ENCODE measurements around the gene SECISBP2L. TPM values are rescaled to one million over a fixed set of nuclear protein-coding genes. Genes with fewer than 3 reads are reported as not detected.
A peak's percentile ranks its signal among the peaks of the same experiment; 100 is the strongest.

The SECISBP2L gene
- total RNA-seq, 2 experiments from 2014 or later: 35.7 to 36.9 TPM

DNA sequence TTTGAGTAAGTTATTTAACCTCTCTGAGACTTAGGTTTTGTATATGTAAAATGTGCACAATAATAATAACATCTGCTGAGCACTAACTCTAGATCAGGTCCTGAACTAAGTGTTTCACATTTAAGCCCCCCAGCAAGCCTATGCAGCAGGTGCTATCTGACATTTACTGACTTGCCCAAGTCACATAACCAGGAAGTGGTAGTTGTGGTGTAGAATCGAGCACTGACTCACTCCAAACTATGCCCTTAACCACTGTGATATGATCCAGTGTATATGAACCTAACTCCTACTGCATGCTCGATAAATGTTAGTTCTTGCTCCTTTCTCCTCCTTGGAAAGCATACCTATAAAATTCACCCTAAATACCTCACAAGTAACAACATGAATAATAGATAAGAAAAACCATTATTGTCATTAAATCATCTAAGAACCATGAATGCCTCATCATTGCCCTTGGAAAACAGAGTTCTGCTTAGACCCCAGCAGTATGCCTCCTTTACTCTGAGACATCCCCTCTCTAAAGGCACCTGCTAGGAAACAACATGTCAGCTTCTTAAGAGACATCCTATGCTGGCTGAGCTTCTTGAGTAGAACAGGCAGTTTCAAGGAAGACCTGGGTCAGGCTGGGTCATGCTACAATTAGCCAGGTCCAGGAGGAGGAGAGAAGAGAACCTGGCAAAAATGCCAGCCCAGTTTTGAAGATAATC is 79.5 kb downstream of the SECISBP2L start:
- ChIA-PET POLR2A (interaction anchor here (1.0 to 6.8 kb wide), 6 partner anchors 9 to 203 kb away, joined by 3 to 55 read pairs (median 5); partner anchors contain the start of genes COPS2, EID1 and GALK2), CTCF (interaction anchor here (1.0 to 6.4 kb wide), 7 partner anchors 9 to 160 kb away, joined by 3 to 113 read pairs (median 6); no protein-coding TSS in a partner anchor)
- Mint-ChIP-seq H3K4me3 (no peak overlapping the region), H3K27me3 (peaks cover 19% of the 10 kb centered on the region), H3K9me3 (peaks cover 5% of the 10 kb centered on the region), H3K36me3 (ENCODE audit: low read depth) (peaks cover 2% of the 10 kb centered on the region), H3K4me1 (peaks cover 54% of the 10 kb centered on the region), H3K27ac (peak overlapping the region; percentile 66)
- DNase-seq: peak; percentile 62

DNA sequence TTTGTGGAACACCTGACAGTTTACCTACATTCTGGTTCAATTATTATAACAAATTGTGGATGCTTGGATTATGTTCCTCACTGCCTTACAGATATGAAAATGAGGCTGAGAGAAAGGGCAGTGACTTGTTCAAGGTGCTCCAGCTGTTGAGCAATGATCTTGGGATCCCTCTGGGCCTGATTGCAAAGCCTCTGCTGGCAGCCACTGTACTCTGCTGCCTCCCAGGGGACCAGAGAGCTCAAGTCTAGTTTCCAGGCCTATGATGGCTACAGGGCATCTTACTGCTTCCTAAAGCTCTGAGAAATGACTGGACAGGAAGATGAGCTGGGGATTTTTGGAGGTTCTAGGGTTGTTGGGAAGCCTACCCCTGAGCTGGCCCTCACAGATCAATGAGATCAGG is 80.3 kb downstream of the SECISBP2L start:
- H3K27ac Mint-ChIP-seq: peak overlapping the region; percentile 66
- DNase-seq: peak; percentile 43

DNA sequence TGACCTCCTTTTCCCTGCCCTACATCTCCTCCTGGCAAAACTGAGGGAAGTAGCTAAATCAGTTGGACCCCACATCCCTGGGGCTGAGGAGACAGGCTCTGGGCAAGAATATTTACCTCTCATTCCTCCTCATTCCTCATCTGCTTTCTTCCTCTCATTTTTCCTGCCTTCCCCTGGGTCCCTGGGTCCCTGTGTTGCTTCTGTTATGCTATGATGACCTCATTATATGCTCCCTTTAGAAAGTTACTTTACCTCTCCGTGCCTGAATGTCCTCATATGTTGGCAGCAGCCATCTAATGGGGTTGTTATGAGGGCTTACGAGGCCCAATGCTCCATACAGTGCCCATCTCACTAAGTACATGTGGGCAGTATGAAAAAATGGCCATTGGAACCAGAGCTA is 81.3 kb downstream of the SECISBP2L start:
- POLR2A ChIA-PET: interaction anchor here (0.7 to 6.8 kb wide), 10 partner anchors 8 to 205 kb away, joined by 3 to 55 read pairs (median 6); partner anchors contain the start of genes CEP152, EID1, GALK2 and SECISBP2L
- H3K9me3 Mint-ChIP-seq: peaks cover 5% of the 10 kb centered on the region
- H3K4me1 Mint-ChIP-seq: peaks cover 51% of the 10 kb centered on the region
- H3K27me3 Mint-ChIP-seq: peaks cover 30% of the 10 kb centered on the region
- H3K36me3 Mint-ChIP-seq (ENCODE audit: low read depth): peaks cover 2% of the 10 kb centered on the region
- CTCF ChIA-PET: interaction anchor here (1.2 to 6.4 kb wide), 6 partner anchors 11 to 106 kb away, joined by 3 to 113 read pairs (median 8); partner anchors contain the start of gene EID1
- H3K27ac Mint-ChIP-seq: peak overlapping the region; percentile 58
- H3K4me3 Mint-ChIP-seq: peak overlapping the region; percentile 38
- DNase-seq: no peak

More for the DNA sequence above, 80.3 kb downstream of the SECISBP2L start:
- Mint-ChIP-seq H3K4me1 (peaks cover 56% of the 10 kb centered on the region), H3K9me3 (peaks cover 5% of the 10 kb centered on the region), H3K27me3 (peaks cover 25% of the 10 kb centered on the region), H3K4me3 (no peak overlapping the region), H3K36me3 (ENCODE audit: low read depth) (peaks cover 2% of the 10 kb centered on the region)
- POLR2A ChIA-PET: interaction anchor here (1.1 to 6.8 kb wide), 7 partner anchors 9 to 190 kb away, joined by 3 to 55 read pairs (median 8); partner anchors contain the start of genes CEP152, COPS2, EID1 and SECISBP2L
- CTCF ChIA-PET: interaction anchor here (0.8 to 6.4 kb wide), 8 partner anchors 10 to 160 kb away, joined by 3 to 113 read pairs (median 5); no protein-coding TSS in a partner anchor

DNA sequence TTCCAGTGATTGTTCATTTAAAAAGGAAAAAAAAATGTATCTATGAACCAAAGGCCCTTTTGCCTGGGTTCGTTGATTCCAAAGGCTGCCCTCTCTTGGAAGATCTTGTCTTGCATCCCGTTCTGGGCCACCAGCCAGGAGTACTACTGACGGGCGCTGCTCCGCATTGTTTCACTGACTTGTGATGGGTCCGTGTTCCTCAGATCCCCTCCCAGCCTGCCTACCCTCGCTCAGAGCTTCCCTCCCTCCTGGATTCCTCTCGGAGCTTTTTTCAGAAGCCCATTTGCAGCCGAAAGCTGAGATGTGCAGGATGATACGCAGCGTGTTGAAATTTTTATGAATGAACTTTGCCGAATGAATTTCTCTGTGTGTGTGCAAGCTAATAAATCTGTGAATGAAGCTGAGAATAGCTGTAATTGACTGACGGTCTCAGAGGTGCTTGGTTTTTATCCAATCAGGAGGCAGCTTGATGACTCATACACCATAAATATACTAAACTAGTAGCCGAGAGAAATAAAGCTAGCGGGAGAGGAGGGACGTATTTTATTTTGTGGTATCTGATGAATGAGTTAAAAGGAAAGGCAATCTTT is 82.6 kb downstream of the SECISBP2L start, which contains the start of gene SHC4:
SHC4 (minus strand) TSS at position 396 of the 590 bp plus-strand sequence. CDS start 904 bp downstream, outside the sequence.
- Mint-ChIP-seq H3K4me1 (peaks cover 51% of the 10 kb centered on the region), H3K27ac (peak within 1 kb of the TSS; percentile 58), H3K9me3 (no peaks in the 10 kb centered on the region), H3K4me3 (peak within 1 kb of the TSS; percentile 67), H3K36me3 (ENCODE audit: low read depth) (peaks cover 2% of the 10 kb centered on the region), H3K27me3 (peaks cover 35% of the 10 kb centered on the region)
- POLR2A ChIA-PET: interaction anchor here (1.4 to 6.8 kb wide), 6 partner anchors 9 to 153 kb away, joined by 4 to 55 read pairs (median 8); partner anchors contain the start of genes CEP152 and EID1
- DNase-seq: peak; percentile 23
- CTCF ChIA-PET: interaction anchor here (0.7 to 6.4 kb wide), 7 partner anchors 9 to 182 kb away, joined by 3 to 113 read pairs (median 4); partner anchors contain the start of gene EID1

DNA sequence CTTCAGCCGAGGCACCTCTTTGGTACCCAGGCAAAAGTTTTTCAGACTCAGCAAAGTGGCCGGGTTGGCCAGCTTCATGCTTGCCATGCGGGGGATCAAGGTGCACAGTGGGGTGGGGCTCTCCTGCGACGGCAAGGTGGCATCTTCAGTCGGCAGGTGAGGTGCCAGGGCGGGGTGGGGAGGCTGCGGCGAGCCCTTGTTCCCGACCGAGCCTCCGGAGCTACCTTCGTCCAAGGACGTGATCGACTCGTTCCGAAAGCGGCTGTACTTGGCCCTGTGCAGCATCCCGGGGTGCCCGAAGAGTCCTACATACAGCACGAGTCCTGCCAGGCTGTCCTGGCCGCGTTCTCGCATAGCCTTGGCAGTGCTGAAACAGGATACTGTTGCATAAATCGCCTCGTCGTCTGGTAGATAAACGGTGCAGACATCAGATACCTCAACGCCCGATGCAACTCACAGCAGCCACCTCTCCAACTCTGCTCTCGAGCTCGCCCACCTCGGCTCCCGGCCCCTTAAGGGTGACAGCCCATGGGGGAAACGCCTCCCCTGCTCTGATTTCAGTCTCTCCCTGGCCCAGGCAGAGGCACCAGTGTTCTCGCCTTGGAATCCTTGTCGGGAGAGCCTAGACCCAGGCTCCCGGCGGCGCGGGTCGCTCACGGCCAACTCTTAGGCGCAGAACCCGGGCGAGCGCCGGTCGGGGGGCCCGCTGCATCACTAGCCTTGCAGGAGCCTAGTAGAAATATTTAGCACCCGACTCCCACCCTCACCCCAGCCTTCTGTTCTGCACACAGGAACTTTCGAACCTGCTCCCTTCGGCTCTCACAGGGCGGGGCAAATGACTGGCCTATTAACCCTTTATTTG is 83.4 kb downstream of the SECISBP2L start:
- peaks cover 51% of the 10 kb centered on the region for H3K4me1 Mint-ChIP-seq
- no peaks in the 10 kb centered on the region for H3K9me3 Mint-ChIP-seq
- peaks cover 35% of the 10 kb centered on the region for H3K27me3 Mint-ChIP-seq
- H3K4me3 Mint-ChIP-seq: peak overlapping the region; percentile 67
- no peak overlapping the region for H3K27ac Mint-ChIP-seq
- DNase-seq: no peak
- ChIA-PET POLR2A (interaction anchor here (1.4 to 6.8 kb wide), 3 partner anchors 10 to 101 kb away, joined by 4 to 55 read pairs (median 7); partner anchors contain the start of gene EID1), CTCF (interaction anchor here (0.7 to 6.4 kb wide), 6 partner anchors 13 to 183 kb away, joined by 3 to 113 read pairs (median 8); partner anchors contain the start of gene EID1)
- peaks cover 2% of the 10 kb centered on the region for H3K36me3 Mint-ChIP-seq (ENCODE audit: low read depth)

DNA sequence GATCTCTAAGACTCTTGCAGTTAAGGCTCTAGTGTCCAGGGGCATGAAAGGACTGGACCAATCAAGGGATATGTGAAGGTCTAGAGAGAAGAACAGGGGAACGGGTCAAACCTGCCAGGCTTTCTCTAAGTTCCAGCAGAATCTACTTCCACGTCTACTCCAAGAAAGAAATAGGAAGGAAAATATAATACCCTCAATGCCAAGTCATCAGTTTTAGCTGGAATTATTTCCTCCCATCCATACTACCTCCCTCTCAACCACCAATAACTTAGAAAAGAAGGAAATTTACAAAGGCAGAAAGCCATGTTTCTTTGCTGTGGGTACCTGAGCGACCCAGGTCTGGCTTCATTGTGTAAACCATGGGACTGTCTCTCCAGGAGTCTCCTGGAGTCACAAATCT is 90.3 kb downstream of the SECISBP2L start:
- H3K4me3 Mint-ChIP-seq: no peak overlapping the region
- H3K36me3 Mint-ChIP-seq (ENCODE audit: low read depth): no peaks in the 10 kb centered on the region
- ChIA-PET POLR2A (no interaction called here), CTCF (no interaction called here)
- H3K27ac Mint-ChIP-seq: no peak overlapping the region
- no peaks in the 10 kb centered on the region for H3K9me3 Mint-ChIP-seq
- no peak for DNase-seq
- peaks cover 29% of the 10 kb centered on the region for H3K27me3 Mint-ChIP-seq
- H3K4me1 Mint-ChIP-seq: no peaks in the 10 kb centered on the region

DNA sequence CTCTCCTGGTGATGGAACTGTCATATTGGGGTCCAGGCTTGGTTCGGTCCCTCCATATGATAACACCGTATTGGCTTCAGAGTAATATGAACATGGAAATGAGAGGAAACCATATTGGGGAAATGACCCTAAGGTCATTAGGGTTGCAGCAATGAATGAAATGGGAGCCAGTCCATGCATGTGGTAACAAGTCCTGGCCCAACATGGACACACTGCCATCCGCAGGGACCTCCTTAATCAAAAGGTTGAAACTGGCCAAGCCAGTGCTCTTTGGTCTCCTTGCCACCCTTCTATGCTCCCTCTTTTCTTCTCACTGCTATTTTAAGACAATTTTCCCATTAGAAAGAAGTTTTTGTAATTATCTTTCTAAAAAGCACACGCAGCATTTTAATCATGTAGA is 90.9 kb downstream of the SECISBP2L start:
- Mint-ChIP-seq H3K4me1 (no peaks in the 10 kb centered on the region), H3K27ac (no peak overlapping the region), H3K9me3 (no peaks in the 10 kb centered on the region), H3K4me3 (no peak overlapping the region), H3K36me3 (ENCODE audit: low read depth) (no peaks in the 10 kb centered on the region), H3K27me3 (peaks cover 28% of the 10 kb centered on the region)
- POLR2A ChIA-PET: no interaction called here
- no peak for DNase-seq
- CTCF ChIA-PET: interaction anchor here (1.1 kb wide), 1 partner anchor 77 kb away, joined by 3 read pairs; the partner anchor contains the start of gene EID1

DNA sequence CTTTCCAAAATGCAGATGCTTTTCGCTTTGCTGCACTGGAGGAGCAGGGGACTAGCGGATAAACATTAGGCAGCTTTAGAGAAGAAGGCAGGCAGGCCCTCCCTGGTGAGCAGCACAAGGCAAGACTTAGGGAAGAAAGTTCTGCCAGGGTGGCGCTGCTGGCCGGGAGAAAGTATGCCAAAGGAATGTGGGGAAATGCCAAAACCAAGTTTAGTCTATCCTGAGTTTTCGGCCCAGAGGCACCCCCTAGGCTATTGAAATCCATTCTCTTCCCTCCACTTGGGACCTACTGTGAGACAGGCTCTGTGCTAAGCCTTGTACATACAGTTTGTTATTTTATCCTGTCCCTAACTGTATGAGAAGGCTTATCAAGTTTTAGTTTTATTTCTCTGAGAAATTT is 91.7 kb downstream of the SECISBP2L start:
- no peak overlapping the region for H3K27ac Mint-ChIP-seq
- no peak for DNase-seq
- H3K4me1 Mint-ChIP-seq: no peaks in the 10 kb centered on the region
- H3K36me3 Mint-ChIP-seq (ENCODE audit: low read depth): no peaks in the 10 kb centered on the region
- ChIA-PET CTCF (interaction anchor here (1.1 to 1.2 kb wide), 2 partner anchors 10 to 76 kb away, joined by 3 read pairs; partner anchors contain the start of genes EID1 and SHC4), POLR2A (no interaction called here)
- H3K4me3 Mint-ChIP-seq: no peak overlapping the region
- H3K27me3 Mint-ChIP-seq: peaks cover 21% of the 10 kb centered on the region
- H3K9me3 Mint-ChIP-seq: no peaks in the 10 kb centered on the region

DNA sequence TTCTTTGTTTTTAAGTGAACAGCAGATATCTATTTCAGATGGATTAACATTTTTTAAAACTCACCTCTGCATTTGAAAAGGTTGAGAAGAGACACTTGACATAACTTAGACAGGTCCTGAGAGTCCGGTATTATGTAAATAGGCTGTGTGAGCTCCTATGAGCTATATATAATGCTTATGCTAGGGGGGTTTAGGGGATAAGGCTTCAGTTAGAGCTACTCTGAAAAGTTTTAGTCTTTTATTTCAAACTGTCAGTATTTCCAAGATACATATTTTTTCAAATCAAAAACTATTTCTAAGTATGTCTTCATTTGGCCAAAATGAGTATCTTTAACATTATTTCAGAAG is 99.4 kb downstream of the SECISBP2L start:
- Mint-ChIP-seq H3K36me3 (ENCODE audit: low read depth) (no peaks in the 10 kb centered on the region), H3K27ac (no peak overlapping the region), H3K4me1 (peaks cover 17% of the 10 kb centered on the region), H3K4me3 (no peak overlapping the region), H3K27me3 (peaks cover 11% of the 10 kb centered on the region), H3K9me3 (no peaks in the 10 kb centered on the region)
- ChIA-PET CTCF (interaction anchor here (1.8 kb wide), 1 partner anchor 29 kb away, joined by 6 read pairs; no protein-coding TSS in a partner anchor), POLR2A (no interaction called here)
- no peak for DNase-seq

DNA sequence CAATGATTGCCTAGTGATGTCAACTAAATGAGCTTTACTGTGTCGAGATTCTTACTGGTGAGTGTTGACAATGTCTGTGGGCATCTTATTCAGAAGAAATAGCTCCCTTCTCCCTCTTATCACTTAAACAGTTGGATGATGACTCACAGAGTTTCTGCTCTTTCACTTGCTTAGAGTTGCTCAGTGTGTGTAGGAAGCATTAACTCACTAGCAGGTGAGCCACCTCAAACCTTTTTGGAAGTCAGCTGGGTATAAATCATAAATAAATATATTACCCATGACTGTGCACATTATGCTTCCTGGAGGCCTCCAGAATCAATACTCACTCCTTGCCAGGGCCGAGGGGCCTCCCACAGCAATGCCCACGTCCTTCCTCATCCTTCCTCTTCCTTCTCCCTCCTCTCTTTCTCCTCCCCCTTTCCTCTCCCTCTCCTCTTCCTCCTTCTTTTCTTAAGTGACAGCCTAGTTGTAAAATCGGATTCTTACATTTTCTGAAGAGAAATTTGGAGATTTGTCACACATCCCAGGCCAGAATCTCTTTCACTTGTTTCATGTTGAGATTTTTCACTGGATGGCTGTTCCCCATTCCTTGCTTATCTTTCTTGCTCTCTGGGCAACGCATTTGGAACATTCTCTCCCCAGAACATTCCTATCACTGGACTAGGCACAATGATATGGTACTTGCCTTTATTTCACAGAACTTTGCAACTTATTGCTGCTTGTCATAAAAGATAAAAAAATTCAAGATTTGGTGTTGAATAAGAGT is 100.0 kb downstream of the SECISBP2L start:
- Mint-ChIP-seq H3K4me1 (peaks cover 21% of the 10 kb centered on the region), H3K27ac (no peak overlapping the region), H3K36me3 (ENCODE audit: low read depth) (peaks cover 1% of the 10 kb centered on the region), H3K9me3 (no peaks in the 10 kb centered on the region), H3K27me3 (peaks cover 7% of the 10 kb centered on the region), H3K4me3 (no peak overlapping the region)
- no peak for DNase-seq
- ChIA-PET POLR2A (interaction anchor here (1.1 to 1.8 kb wide), 2 partner anchors 21 to 69 kb away, joined by 3 to 4 read pairs; partner anchors contain the start of gene EID1), CTCF (interaction anchor here (1.4 to 3.1 kb wide), 2 partner anchors 20 to 30 kb away, joined by 6 to 18 read pairs; no protein-coding TSS in a partner anchor)

DNA sequence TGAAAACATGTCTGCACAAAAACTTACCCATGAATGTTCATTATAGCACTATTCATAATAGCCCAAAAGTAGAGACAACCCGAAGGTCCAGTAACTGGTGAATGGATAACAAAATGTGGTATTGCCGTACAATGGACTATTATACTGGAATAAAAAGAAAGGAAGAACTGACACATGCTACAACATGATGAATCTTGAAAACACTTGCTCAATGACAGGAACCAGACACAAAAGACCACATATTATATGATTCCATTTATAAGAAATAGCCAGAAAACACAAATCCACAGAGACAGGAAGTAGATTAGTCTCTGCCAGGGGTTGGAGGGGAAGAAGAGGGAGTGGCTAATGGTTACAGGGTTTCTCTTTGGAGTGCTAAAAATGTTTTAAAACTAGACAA is 100.9 kb downstream of the SECISBP2L start:
- Mint-ChIP-seq H3K4me3 (no peak overlapping the region), H3K27me3 (peaks cover 6% of the 10 kb centered on the region), H3K36me3 (ENCODE audit: low read depth) (peaks cover 4% of the 10 kb centered on the region), H3K9me3 (no peaks in the 10 kb centered on the region), H3K4me1 (peaks cover 30% of the 10 kb centered on the region), H3K27ac (no peak overlapping the region)
- CTCF ChIA-PET: interaction anchor here (1.4 to 3.1 kb wide), 2 partner anchors 21 to 30 kb away, joined by 6 to 18 read pairs; no protein-coding TSS in a partner anchor
- POLR2A ChIA-PET: interaction anchor here (1.1 to 1.8 kb wide), 2 partner anchors 20 to 68 kb away, joined by 3 to 4 read pairs; partner anchors contain the start of gene EID1
- DNase-seq: no peak
